DMS114 treated with DMSO at 0.1 percent for 48 hours (cell line): ENCODE data around the gene HUS1B.

Experiments
- DNase-seq: peaks from one replicate; lab custom pipeline; 2025; ENCODE audit not compliant: unreplicated experiment; lab: John Stamatoyannopoulos, UW

HUS1B gene

GRCh38 chr6:624979-625378 lies 31.9 kb downstream of the HUS1B start:
- no peak for DNase-seq

DNA sequence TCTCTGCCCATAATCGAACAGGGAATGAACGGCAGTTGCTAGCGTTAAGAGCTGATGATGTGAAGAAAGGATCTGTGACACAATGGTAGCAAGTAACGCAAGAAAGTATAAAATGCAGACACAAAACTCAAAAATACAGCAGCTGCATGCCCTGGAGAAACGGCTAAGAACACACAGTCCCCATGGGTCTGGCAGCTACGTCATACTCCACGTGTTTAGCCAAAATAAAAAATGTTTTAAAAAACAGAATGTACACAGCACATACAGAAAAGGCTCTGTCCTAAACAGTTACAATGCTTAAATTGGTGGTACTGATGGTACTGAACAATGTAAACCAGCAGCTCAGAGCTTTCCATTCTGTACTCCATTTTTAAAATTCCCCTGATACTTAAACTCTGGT lies 34.4 kb downstream of the HUS1B start:
- no peak for DNase-seq

- DNase-seq: no peak
These were observed 35.0 kb downstream of the HUS1B start for GRCh38 chr6:621931-622330.

DNA sequence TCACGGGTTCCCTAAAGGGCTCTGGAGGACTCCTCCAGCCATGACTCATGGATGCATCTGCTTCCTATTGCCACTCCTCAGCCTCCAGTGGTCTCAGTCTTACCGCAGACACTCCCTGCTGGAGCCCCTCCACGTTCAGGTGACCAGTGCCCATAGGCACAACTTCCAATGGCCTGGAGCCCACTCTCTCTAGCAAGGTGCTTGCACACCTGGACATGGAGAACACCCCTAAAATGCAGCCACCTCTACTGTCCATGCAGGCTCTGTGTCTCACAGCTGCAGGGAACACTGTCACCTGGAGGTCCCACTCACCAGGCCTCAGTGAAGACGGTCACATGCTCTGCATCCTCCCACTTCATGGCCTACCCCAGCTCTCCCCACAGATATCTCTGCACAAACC lies 36.0 kb downstream of the HUS1B start:
- DNase-seq: no peak

DNA sequence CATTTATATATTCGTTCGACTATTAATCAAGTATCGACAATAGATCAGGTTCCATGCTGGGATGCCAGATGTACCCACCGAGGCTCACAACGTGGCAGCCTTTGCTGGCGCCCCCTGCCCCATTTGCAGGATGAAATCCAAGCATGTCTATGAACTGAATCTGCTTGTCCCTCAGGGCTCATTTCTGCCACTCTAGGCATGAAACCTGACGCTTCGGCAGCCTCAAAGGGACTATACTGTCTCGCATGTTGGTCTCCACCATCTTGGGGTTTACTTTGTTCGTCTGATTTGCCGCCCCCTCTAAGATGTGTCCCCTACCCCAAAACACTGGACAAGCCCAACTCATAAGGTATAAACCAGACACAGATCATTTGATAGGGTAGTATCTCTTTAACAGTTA lies 36.7 kb downstream of the HUS1B start:
- no peak for DNase-seq

DNA sequence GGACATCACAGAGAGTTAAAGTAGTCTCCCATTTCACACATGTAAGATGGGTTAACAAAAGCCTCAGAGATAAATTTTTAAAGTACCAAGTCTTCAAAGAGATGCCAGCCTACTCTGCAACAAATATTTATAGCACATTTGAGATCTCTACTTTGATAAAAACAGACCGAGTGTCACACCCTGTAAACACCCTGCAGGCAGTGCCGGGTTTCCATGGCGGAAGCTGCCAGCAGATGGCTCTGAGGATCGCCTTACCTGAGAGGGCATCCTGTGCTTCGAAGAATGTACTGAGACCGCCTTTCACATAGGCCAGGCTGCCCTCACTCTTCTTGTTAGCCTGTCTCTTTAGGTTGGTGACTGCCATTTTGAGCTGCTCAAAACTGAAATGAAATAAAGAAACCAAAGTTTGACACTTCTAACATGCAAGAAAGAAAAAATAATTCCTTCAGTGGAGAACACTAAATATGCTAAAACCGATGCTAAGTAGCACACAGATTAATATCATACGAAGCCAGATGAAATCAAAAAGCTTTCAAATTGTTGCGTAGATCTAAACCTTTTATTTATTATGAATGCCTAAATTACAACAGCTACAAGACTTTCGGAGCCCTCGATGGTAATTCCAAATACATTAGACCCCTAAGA lies 39.3 kb downstream of the HUS1B start:
- DNase-seq: no peak

DNA sequence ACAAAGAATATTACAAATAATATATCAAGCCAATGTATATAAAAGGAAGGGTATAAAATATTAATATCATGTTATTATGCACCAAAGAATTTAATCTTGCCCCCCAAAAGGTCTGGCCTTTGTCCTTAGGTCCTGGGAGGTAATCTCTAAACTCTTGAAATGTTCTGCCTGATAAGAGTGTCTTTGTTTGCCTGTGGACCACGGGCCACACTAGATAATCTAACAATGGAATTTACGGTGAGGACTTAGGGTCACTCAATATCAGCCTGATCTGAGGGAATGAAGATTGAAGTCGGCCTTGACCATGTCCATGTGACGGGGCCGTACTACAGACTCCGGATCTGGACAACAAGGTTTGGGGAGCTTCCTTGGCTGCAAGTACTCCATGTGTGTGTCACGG lies 42.9 kb downstream of the HUS1B start:
- no peak for DNase-seq

- no peak for DNase-seq
These were observed 45.0 kb downstream of the HUS1B start for GRCh38 chr6:611928-612327.

- DNase-seq: no peak
These were observed 46.0 kb downstream of the HUS1B start for GRCh38 chr6:610882-611281.

DNA sequence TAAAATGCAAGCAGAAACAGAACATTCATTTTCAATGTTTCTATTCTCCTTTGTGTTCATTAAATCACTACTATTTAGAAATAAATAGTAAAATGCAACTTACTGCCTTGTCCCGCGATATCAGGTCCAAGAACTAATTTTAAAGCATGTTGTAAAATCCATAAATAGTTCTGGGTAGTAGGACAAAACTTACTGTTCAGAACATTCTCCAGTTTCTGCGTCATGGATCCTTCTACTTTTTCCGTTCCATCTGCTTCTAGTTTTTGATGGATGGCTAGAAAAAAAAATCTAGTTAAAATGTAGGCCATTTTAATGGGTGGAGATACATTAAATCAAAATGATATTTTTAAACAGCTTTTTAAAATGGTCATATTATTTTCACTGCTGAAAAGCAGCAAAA lies 47.0 kb downstream of the HUS1B start:
- DNase-seq: no peak

- DNase-seq: no peak
These were observed 50.0 kb downstream of the HUS1B start for GRCh38 chr6:606829-607379.
